HEK293 (cell line): ENCODE measurements around the gene GFI1.

Experiments used
- CTCF ChIA-PET: fragments of 350-600 bp; formaldehyde crosslinking; extraction: SDS; loops from one replicate; lab custom pipeline; 2021; ENCODE audit warnings: antibody characterized with exemption; lab: Yijun Ruan, JAX
- POLR2A ChIA-PET: fragments of 300-600 bp; formaldehyde crosslinking; extraction: SDS; loops from one replicate; lab custom pipeline; 2020; ENCODE audit warnings: antibody characterized with exemption, inconsistent platforms; lab: Yijun Ruan, JAX
- H3K27ac ChIP-seq: fragments of 200-500 bp; sonication (Bioruptor generic); 2 replicates; pipeline ENCODE4 v1.5.1; 2014; ENCODE audit warnings: low read depth, low read length, control low read depth, inconsistent platforms; ENCODE audit errors: extremely low read depth
- H3K36me3 ChIP-seq, 2 experiments: fragments of 200-500 bp in 1 of 2; sonication (Bioruptor generic) in 1 of 2; 1 replicate in 1 of 2; 2 replicates in 1 of 2; pipeline ENCODE4 v1.5.1; 2014 to 2017; ENCODE audit warnings: inconsistent platforms in 2 of 2, low read length in 2 of 2; ENCODE audit not compliant: control insufficient read depth in 2 of 2, insufficient read depth in 1 of 2
- H3K4me1 ChIP-seq: fragments of 200-500 bp; sonication (Bioruptor generic); 2 replicates; pipeline ENCODE4 v1.5.1; 2014; ENCODE audit warnings: mild to moderate bottlenecking, low read length, inconsistent platforms; ENCODE audit not compliant: control insufficient read depth, insufficient read depth
- H3K4me3 ChIP-seq: 2 replicates; pipeline ENCODE4 v1.5.1; 2011; ENCODE audit warnings: low read depth, mild to moderate bottlenecking, control low read depth, low read length, moderate library complexity
- H3K9me3 ChIP-seq: fragments of 200-500 bp; sonication (Bioruptor generic); 2 replicates; pipeline ENCODE4 v1.5.1; 2014; ENCODE audit warnings: low read depth, low read length, inconsistent platforms; ENCODE audit not compliant: control insufficient read depth, insufficient read depth
- EGR2 ChIP-seq: fragments of 450-650 bp; formaldehyde crosslinking; IDR thresholded peaks from 2 replicates; pipeline ENCODE4 v1.5.1; 2016; ENCODE audit warnings: low read depth, missing biosample characterization, missing genetic modification characterization
- ELK4 ChIP-seq: IDR thresholded peaks from 2 replicates; pipeline ENCODE4 v1.6.1; 2011; ENCODE audit warnings: mild to moderate bottlenecking, low read depth, low read length, borderline replicate concordance
- PATZ1 ChIP-seq: fragments of 450-650 bp; formaldehyde crosslinking; IDR thresholded peaks from 2 replicates; pipeline ENCODE4 v1.5.1; 2016; ENCODE audit warnings: missing biosample characterization, missing genetic modification characterization
- PRDM10 ChIP-seq: fragments of 450-650 bp; formaldehyde crosslinking; IDR thresholded peaks from 2 replicates; pipeline ENCODE4 v1.5.1; 2016; ENCODE audit warnings: missing biosample characterization, missing genetic modification characterization
- RBAK ChIP-seq: fragments of 450-650 bp; formaldehyde crosslinking; IDR thresholded peaks from 2 replicates; pipeline ENCODE4 v1.5.1; 2016; ENCODE audit warnings: missing biosample characterization, missing genetic modification characterization
- SP3 ChIP-seq: fragments of 450-650 bp; formaldehyde crosslinking; IDR thresholded peaks from 2 replicates; pipeline ENCODE4 v1.5.1; 2016; ENCODE audit warnings: missing biosample characterization, missing genetic modification characterization
- WT1 ChIP-seq: fragments of 450-650 bp; formaldehyde crosslinking; IDR thresholded peaks from 2 replicates; pipeline ENCODE4 v1.5.1; 2016; ENCODE audit warnings: missing biosample characterization, missing genetic modification characterization
- ZBTB11 ChIP-seq: fragments of 450-650 bp; formaldehyde crosslinking; conservative IDR thresholded peaks from 2 replicates; pipeline ENCODE4 v1.5.1; 2016; ENCODE audit warnings: low read depth, missing biosample characterization, missing genetic modification characterization
- ZNF114 ChIP-seq: fragments of 450-650 bp; formaldehyde crosslinking; IDR thresholded peaks from 2 replicates; pipeline ENCODE4 v1.5.0; 2017; ENCODE audit warnings: missing biosample characterization, missing genetic modification characterization
- ZNF140 ChIP-seq: fragments of 450-650 bp; formaldehyde crosslinking; IDR thresholded peaks from 2 replicates; pipeline ENCODE4 v1.5.1; 2016; ENCODE audit warnings: missing biosample characterization, missing genetic modification characterization
- ZNF155 ChIP-seq: fragments of 450-650 bp; formaldehyde crosslinking; IDR thresholded peaks from 2 replicates; pipeline ENCODE4 v1.5.1; 2016; ENCODE audit warnings: missing biosample characterization, missing genetic modification characterization
- ZNF157 ChIP-seq: fragments of 450-650 bp; formaldehyde crosslinking; IDR thresholded peaks from 2 replicates; pipeline ENCODE4 v1.5.1; 2016; ENCODE audit warnings: missing biosample characterization, missing genetic modification characterization
- ZNF16 ChIP-seq: fragments of 450-650 bp; formaldehyde crosslinking; IDR thresholded peaks from 2 replicates; pipeline ENCODE4 v1.5.1; 2016; ENCODE audit warnings: low read depth, missing biosample characterization, missing genetic modification characterization
- ZNF280C ChIP-seq: fragments of 450-650 bp; formaldehyde crosslinking; IDR thresholded peaks from 2 replicates; pipeline ENCODE4 v1.5.1; 2016; ENCODE audit warnings: missing biosample characterization, missing genetic modification characterization
- ZNF292 ChIP-seq: fragments of 450-650 bp; formaldehyde crosslinking; IDR thresholded peaks from 2 replicates; pipeline ENCODE4 v1.5.1; 2016; ENCODE audit warnings: low read depth, missing biosample characterization, missing genetic modification characterization, borderline replicate concordance
- ZNF335 ChIP-seq: fragments of 450-650 bp; formaldehyde crosslinking; conservative IDR thresholded peaks from 2 replicates; pipeline ENCODE4 v1.5.1; 2016; ENCODE audit warnings: missing biosample characterization, missing genetic modification characterization
- ZNF37A ChIP-seq: fragments of 450-650 bp; IDR thresholded peaks from 2 replicates; pipeline ENCODE4 v1.5.1; 2018; ENCODE audit warnings: missing biosample characterization, missing genetic modification characterization
- ZNF48 ChIP-seq: fragments of 450-650 bp; formaldehyde crosslinking; IDR thresholded peaks from 2 replicates; pipeline ENCODE4 v1.5.1; 2016; ENCODE audit warnings: missing biosample characterization, missing genetic modification characterization
- ZNF530 ChIP-seq: fragments of 450-650 bp; formaldehyde crosslinking; IDR thresholded peaks from 2 replicates; pipeline ENCODE4 v1.5.1; 2016; ENCODE audit warnings: low read depth, missing biosample characterization, missing genetic modification characterization
- ZNF548 ChIP-seq: fragments of 450-650 bp; formaldehyde crosslinking; IDR thresholded peaks from 2 replicates; pipeline ENCODE4 v1.5.1; 2016; ENCODE audit warnings: missing biosample characterization, missing genetic modification characterization
- ZNF558 ChIP-seq: fragments of 450-650 bp; formaldehyde crosslinking; IDR thresholded peaks from 2 replicates; pipeline ENCODE4 v1.5.1; 2016; ENCODE audit warnings: missing biosample characterization, missing genetic modification characterization
- ZNF621 ChIP-seq: fragments of 450-650 bp; formaldehyde crosslinking; IDR thresholded peaks from 2 replicates; pipeline ENCODE4 v1.5.1; 2017; ENCODE audit warnings: missing biosample characterization, missing genetic modification characterization
- ZSCAN4 ChIP-seq: fragments of 450-650 bp; formaldehyde crosslinking; IDR thresholded peaks from 2 replicates; pipeline ENCODE4 v1.5.1; 2017; ENCODE audit warnings: missing biosample characterization, missing genetic modification characterization

The GFI1 gene

GRCh38 chr1:92443893-92444292 lies 42.8 kb downstream of the GFI1 start:
- ChIA-PET CTCF (interaction anchor here (0.7 kb wide), 1 partner anchor 42 kb away, joined by 3 read pairs; no protein-coding TSS in a partner anchor), POLR2A (no interaction called here)
- no peak overlapping the region for H3K4me3 ChIP-seq
- H3K27ac ChIP-seq = no peak overlapping the region
- H3K4me1 ChIP-seq = no peaks in the 10 kb centered on the region
- no peaks in the 10 kb centered on the region for H3K36me3 ChIP-seq
- TF ChIP-seq ELK4 = no peak
- TF ChIP-seq ZNF558 (tag by site-specific recombination) = no peak
- no peak for TF ChIP-seq ZNF548 (tag by site-specific recombination)
- no peak for TF ChIP-seq ZNF335
- no peak for TF ChIP-seq PRDM10
- no peak for TF ChIP-seq ZNF48 (tag by site-specific recombination)
- no peak for TF ChIP-seq ZNF530 (tag by site-specific recombination)
- no peaks in the 10 kb centered on the region for H3K9me3 ChIP-seq

- Histone ChIP-seq H3K4me3 (no peak overlapping the region), H3K36me3 (no peaks in the 10 kb centered on the region), H3K9me3 (no peaks in the 10 kb centered on the region), H3K27ac (no peak overlapping the region), H3K4me1 (no peaks in the 10 kb centered on the region)
- CTCF ChIA-PET = no interaction called here
- POLR2A ChIA-PET = no interaction called here
- TF ChIP-seq ZNF155 = no peak
- no peak for TF ChIP-seq RBAK (tag by site-specific recombination)
- no peak for TF ChIP-seq SP3 (tag by site-specific recombination)
- no peak for TF ChIP-seq ZNF157 (tag by site-specific recombination)
- TF ChIP-seq ZBTB11 = no peak
- TF ChIP-seq ZNF621 (tag by site-specific recombination) = no peak
- no peak for TF ChIP-seq EGR2
- no peak for TF ChIP-seq ZNF292
- no peak for TF ChIP-seq ZNF140
- no peak for TF ChIP-seq ZNF16 (tag by site-specific recombination)
- no peak for TF ChIP-seq ZNF280C
- no peak for TF ChIP-seq ZNF37A
- TF ChIP-seq ZNF48 (tag by site-specific recombination) = no peak
- no peak for TF ChIP-seq WT1 (tag by site-specific recombination)
- no peak for TF ChIP-seq ZSCAN4 (tag by site-specific recombination)
- TF ChIP-seq PATZ1 (tag by site-specific recombination) = no peak
- no peak for TF ChIP-seq ZNF114
These were observed 44.4 kb downstream of the GFI1 start for GRCh38 chr1:92442351-92442750.
